SHP77 treated with DMSO at 0.1 percent for 48 hours (cell line): ENCODE measurements around the gene CYP2C9.
"Not testable (repeated sequence)": the region's sequence is repeated elsewhere in the genome, so short reads cannot be mapped to it uniquely, and the experiment has no call there.

Experiments used
- DNase-seq: peaks from one replicate; lab custom pipeline; 2025; lab: John Stamatoyannopoulos, UW

The CYP2C9 gene

DNA sequence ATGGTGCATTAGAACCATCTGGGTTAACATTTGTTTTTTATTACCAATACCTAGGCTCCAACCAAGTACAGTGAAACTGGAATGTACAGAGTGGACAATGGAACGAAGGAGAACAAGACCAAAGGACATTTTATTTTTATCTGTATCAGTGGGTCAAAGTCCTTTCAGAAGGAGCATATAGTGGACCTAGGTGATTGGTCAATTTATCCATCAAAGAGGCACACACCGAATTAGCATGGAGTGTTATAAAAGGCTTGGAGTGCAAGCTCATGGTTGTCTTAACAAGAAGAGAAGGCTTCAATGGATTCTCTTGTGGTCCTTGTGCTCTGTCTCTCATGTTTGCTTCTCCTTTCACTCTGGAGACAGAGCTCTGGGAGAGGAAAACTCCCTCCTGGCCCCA lies at the start of gene CYP2C9:
Gene CYP2C9, plus strand, starts transcription at position 276 of the 400 bp plus-strand sequence. Its CDS starts 25 bp downstream, at position 301.
- DNase-seq: no peak

GRCh38 chr10:94889123-94889522 lies 49.3 kb upstream of the CYP2C9 start:
- no peak for DNase-seq

GRCh38 chr10:94890264-94891022 lies 48.0 kb upstream of the CYP2C9 start:
- DNase-seq: no peak

GRCh38 chr10:94898414-94898813 lies 40.0 kb upstream of the CYP2C9 start:
- DNase-seq: not testable (repeated sequence)

GRCh38 chr10:94902080-94902479 lies 36.4 kb upstream of the CYP2C9 start:
- DNase-seq: no peak

DNA sequence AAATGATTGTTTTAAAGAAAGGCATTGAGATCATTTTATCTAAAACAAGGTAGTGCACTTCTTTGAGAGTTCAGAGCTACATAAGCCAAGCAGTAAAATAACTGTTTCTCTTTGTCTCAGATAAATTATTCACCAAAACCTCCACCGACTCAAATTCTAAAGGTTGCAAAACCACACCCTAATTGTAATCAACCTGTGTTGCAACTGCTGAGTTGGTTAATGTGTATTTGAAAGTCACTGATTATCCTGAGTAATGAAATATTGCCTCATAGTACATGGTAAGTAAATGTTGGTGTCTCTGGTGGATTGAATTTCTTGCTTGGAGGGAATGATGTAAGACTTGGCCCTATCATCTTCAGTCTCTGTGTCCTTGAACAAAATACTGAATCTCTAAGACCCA lies 35.9 kb upstream of the CYP2C9 start:
- DNase-seq: no peak

DNA sequence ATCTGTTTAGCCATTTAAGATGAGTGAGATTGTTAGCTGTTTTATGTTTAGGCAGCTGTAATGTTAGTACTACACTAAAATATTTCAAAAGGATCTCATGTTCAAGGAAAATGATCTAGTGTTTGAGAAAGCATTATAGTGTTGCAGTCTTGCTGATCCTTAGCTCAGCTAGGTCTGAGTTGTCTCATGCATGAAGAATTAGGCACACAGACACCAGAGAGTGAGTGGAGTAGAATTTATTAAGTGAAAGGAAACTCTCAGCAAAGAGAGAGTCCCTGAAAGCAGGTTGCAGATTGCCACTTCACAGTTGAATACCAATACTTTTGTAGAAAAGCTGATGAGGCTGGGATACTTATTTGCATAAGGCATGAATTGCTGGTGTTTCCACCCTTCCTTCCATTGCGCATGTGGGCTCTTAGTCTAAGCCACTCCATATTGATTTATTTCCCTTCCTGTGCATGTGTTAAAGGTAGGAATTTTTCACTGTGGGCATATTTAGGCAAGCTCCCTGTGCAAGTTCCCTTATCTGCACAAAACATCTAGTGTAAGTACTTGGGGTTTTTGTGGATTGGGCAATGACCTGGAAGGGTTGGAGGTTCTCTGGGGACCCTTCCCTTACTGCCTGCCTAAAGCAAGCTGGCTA lies 33.8 kb upstream of the CYP2C9 start:
- DNase-seq: not testable (repeated sequence)

DNA sequence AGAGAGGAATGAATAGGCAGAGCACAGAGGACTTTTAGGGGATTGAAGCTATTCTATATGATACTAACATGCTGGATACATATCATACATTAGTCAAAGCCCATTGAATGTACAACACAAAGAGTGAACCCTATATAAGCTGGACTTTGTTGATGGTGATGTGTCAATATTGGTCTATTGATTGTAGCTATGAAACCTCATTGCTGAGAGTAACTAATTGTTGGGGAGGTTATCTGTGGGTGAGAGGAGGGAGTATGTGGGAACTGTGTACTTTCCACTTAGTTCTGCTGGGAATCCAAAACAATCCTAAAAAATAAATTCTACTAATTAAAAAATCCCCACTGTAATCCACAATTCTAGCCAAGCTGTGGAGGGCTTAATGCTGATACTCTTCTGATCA lies 22.0 kb upstream of the CYP2C9 start:
- DNase-seq: no peak

DNA sequence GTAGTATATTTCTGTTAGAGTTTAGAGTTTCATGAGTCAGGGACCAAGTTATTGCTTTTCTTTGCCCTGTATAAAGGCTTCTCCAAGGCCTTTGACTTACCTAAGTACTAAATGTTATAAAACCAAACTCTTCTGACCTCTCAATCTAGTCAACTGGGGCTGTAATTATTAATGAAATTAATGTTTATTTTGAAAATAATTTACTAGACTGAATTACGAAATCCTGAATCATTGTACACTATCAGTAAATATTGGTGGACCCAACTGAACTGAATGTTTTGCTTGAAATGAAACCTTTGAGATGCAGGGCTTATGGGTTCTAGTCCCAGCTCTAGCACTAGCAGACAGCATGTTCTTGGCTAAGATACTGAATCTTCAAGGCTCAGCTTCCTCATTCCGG lies 1.7 kb upstream of the CYP2C9 start:
- DNase-seq: no peak

GRCh38 chr10:94943432-94944103 lies 5.1 kb downstream of the CYP2C9 start:
- not testable (repeated sequence) for DNase-seq

GRCh38 chr10:94946181-94946580 lies 7.7 kb downstream of the CYP2C9 start:
- not testable (repeated sequence) for DNase-seq

DNA sequence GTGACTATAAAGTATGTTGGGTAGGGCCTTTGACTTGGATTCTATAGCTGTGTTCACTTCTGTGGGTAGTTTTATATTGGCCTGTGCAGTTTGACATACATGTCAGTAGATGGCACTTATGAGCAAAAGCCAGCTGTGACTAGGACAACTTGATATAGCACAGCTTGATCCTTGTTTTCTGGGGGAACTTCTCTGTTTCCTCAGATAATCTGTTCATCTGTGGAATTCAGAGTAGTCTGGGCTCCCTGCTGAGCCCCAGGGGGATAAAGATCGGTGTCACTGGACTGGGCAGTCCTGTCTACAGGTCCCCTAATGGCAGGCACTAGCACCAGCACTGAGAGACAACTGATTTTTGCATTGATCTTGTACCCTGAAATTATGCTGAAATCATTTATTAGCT lies 25.4 kb downstream of the CYP2C9 start:
- DNase-seq: peak; percentile 12

GRCh38 chr10:94983555-94983954 lies 45.1 kb downstream of the CYP2C9 start:
- no peak for DNase-seq

GRCh38 chr10:94989192-94989591 lies 50.7 kb downstream of the CYP2C9 start:
- DNase-seq: no peak

DNA sequence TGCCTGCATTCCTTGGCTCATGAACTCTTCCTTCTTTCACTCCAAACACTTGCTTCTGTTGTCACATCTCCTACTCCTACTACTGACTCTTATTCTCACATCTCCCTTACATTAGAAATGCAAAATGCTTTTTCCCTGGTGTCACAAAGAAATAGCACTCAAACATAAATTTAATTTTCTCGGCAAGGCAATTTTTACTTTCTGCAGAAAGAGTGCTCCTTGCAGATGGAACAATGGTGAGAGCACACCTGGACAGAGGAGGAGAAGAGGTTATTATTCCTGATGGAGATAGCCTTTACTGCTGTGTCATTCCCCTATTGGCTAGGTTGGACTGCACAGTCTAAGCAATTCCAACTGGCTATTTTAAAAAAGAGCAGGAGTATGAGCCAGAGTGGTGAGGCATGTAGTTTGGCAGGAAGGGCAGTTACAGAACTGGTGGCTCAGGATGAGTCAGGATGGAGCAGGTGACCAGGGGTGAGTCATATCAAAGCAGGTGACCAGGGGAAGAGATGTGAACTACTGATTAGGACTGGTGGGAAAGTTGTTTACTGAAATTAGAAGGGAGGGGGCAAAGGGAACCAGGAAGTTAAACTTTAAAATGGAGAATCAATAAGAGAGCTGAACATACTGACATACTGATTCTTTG lies 52.9 kb downstream of the CYP2C9 start:
- no peak for DNase-seq

- no peak for DNase-seq
Observed at GRCh38 chr10:94992811-94993210, 54.4 kb downstream of the CYP2C9 start.

DNA sequence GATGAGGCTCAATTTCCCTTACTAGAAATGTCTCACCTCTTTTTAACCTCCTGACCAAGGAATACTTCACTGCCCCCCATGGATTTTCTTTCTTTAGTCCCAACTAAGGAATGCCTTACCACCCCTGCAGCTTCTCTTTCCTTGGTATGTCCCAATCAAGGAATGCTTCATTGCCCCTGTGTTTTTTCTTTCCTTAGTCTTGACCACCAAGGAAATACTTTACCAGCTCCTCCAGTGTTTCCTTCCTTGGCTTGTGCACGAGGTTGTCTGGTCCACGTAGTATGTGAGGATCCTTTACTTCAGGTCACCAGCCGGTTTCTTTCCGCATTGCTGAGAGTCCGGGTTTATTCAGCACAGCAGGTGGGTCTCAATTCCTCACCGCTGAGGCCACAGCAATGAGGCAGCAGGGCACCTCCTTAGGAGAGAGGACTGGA lies 59.3 kb downstream of the CYP2C9 start:
- no peak for DNase-seq

DNA sequence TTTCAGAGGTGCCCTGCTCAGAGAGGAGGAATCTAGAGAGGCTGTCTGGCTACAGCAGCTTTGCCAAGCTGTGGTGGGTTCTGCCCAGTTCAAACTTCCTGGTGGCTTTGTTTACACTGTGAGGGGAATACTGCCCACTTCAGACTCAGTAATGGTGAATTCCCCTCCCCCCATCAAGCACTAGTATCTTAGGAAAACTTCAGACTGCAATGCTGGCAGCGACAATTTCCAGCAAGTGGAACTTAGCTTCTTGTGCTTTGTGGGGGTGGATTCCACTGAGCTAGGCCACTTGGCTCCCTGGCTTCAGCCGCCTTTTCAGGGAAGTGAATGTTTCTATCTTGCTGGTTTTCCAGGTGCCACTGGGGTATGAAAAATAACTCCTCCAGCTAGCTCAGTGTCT lies 88.0 kb downstream of the CYP2C9 start:
- DNase-seq: no peak

- DNase-seq: no peak
Observed at GRCh38 chr10:95031656-95032055, 93.2 kb downstream of the CYP2C9 start.

- no peak for DNase-seq
Observed at GRCh38 chr10:95034401-95034800, 95.9 kb downstream of the CYP2C9 start.

GRCh38 chr10:95035332-95036295 lies 97.2 kb downstream of the CYP2C9 start:
- DNase-seq: no peak
